ENCODE results near the gene SMIM29. TPM values are rescaled to one million over a fixed set of nuclear protein-coding genes. Genes with fewer than 3 reads are reported as not detected.
A peak's percentile ranks its signal among the peaks of the same experiment; 100 is the strongest.

The SMIM29 gene
- total and polyA plus RNA-seq, 2 donors (not counting 1 experiment from before 2014, with no cell fraction given), result 43.6 to 106 TPM

DNA sequence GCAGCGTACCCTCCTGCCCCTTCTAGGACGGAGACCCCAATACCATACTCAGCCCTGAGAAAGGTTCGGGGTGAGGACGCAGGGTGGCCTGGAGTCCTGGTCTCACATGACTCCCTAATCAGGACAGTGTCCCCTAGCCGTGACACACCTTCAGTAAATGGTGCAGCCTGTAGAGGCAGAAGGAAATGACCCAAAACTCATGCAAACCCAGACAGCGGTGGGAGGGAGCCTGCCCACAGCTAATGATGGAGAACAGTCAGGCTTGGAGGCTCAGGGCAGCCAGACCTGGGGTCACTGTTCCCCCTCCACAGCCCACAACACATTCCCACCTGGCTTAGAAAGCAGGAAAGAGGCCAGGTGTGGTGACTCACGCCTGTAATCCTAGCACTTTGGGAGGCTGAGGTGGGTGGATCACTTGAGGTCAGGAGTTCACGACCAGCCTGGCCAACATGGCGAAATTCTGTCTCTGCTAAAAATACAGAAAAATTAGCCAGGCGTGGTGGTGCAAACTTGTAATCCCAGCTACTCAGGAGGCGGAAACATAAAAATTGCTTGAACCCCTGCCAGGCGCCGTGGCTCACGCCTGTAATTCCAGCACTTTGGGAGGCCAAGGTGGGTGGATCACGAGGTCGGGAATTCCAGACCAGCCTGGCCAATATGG is 20.9 kb downstream of the SMIM29 start:
- H3K27me3 Mint-ChIP-seq, result no peaks in the 10 kb centered on the region
- Histone ChIP-seq H3K4me2 (replicated peaks; ENCODE audit: low read depth, low read length, poor library complexity, severe bottlenecking) (peak overlapping the region; percentile 48), H3K4me3 (ENCODE audit: control extremely low read depth in 1 of 5, extremely low read depth in 1 of 5, insufficient read depth in 1 of 5, low read depth in 2 of 5, low read length in 4 of 5) (no peak overlapping the region), H3K27ac (ENCODE audit: low read length in 2 of 2) (peak overlapping the region; percentile 70 to 71), H2AFZ (ENCODE audit: insufficient read depth, low read depth, low read length, poor library complexity, severe bottlenecking) (no peak overlapping the region), H3K4me1 (ENCODE audit: control insufficient read depth in 2 of 2, insufficient read depth in 2 of 2, low read length in 2 of 2) (peaks cover 30 to 38% of the 10 kb centered on the region in 2 donors), H3K27me3 (replicated peaks in 1 of 4; ENCODE audit: control extremely low read depth in 1 of 4, control insufficient read depth in 3 of 4, insufficient read depth in 4 of 4, low read length in 3 of 4) (no peaks in the 10 kb centered on the region), H3K36me3 (replicated peaks in 1 of 2; ENCODE audit: control extremely low read depth in 1 of 2, control insufficient read depth in 1 of 2, extremely low read depth in 1 of 2, insufficient read depth in 2 of 2, low read length in 1 of 2) (no peaks in the 10 kb centered on the region), H4K20me1 (ENCODE audit: control insufficient read depth, insufficient read depth, low read length, poor library complexity, severe bottlenecking) (no peaks in the 10 kb centered on the region), H3K9ac (ENCODE audit: low read length) (no peak overlapping the region), H3K79me2 (ENCODE audit: control insufficient read depth, insufficient read depth, low read length) (no peaks in the 10 kb centered on the region), H3K9me3 (ENCODE audit: control extremely low read depth in 1 of 3, control insufficient read depth in 2 of 3, insufficient read depth in 1 of 3, low read length in 2 of 3) (peaks cover 0 to 2% (median 0%) of the 10 kb centered on the region in 3 donors)
- no peaks in the 10 kb centered on the region for H3K9me3 Mint-ChIP-seq (ENCODE audit: insufficient read depth)
- DNase-seq (peak; percentile 51), ATAC-seq (ENCODE audit: low read depth) (no peak)
- CTCF ChIA-PET, result interaction anchor here (1.1 to 2.9 kb wide), 5 partner anchors 9 to 187 kb away, joined by 3 to 20 read pairs (median 3); partner anchors contain the start of gene HMGA1
- intact Hi-C loops (cut with micrococcal nuclease), result no loop called here
- peak overlapping the region; percentile 89 for H3K27ac Mint-ChIP-seq
- 75% methylated on average over 12 of the region's 16 CpGs for WGBS (ENCODE audit: insufficient coverage)
- POLR2A ChIA-PET, result interaction anchor here (0.7 to 1.5 kb wide), 2 partner anchors 9 to 16 kb away, joined by 6 to 21 read pairs; partner anchors contain the start of gene HMGA1
- TF ChIP-seq CTCF (IDR thresholded peaks at IDR 0.05), result no peak
- no peak for TF ChIP-seq EZH2 (IDR thresholded peaks at IDR 0.05; ENCODE audit: borderline replicate concordance, insufficient read depth, low read depth, low read length, poor library complexity, severe bottlenecking)
- peak overlapping the region; percentile 55 for H3K4me3 Mint-ChIP-seq
- H3K4me1 Mint-ChIP-seq, result peaks cover 40% of the 10 kb centered on the region
